Adipocyte (in vitro differentiated cells): Measurements from ENCODE around the gene SGCE.

Experiments used
- DNase-seq: peaks from one replicate; pipeline ENCODE4 v3.0.0-alpha.2; 2015; ENCODE audit warnings: low read depth
- H3K27me3 ChIP-seq: replicated peaks from 2 replicates; pipeline ENCODE4 v1.7.0; 2013; ENCODE audit warnings: mild to moderate bottlenecking, low read length, moderate library complexity; ENCODE audit not compliant: control insufficient read depth, insufficient read depth
- H3K36me3 ChIP-seq: 2 replicates; pipeline ENCODE4 v1.7.0; 2013; ENCODE audit warnings: low read length, mild to moderate bottlenecking, moderate library complexity; ENCODE audit not compliant: control insufficient read depth, insufficient read depth, severe bottlenecking
- H3K4me1 ChIP-seq: 2 replicates; pipeline ENCODE4 v1.7.0; 2013; ENCODE audit warnings: mild to moderate bottlenecking, low read length, moderate library complexity; ENCODE audit not compliant: control insufficient read depth, insufficient read depth
- H3K4me3 ChIP-seq: 2 replicates; pipeline ENCODE4 v1.7.0; 2013; ENCODE audit warnings: mild to moderate bottlenecking, low read length, moderate library complexity
- H3K9ac ChIP-seq: 2 replicates; pipeline ENCODE4 v1.7.0; 2013; ENCODE audit warnings: mild to moderate bottlenecking, low read length, moderate library complexity
- H3K9me3 ChIP-seq: 2 replicates; pipeline ENCODE4 v1.7.0; 2013; ENCODE audit warnings: mild to moderate bottlenecking, low read length, moderate library complexity; ENCODE audit not compliant: control insufficient read depth

The SGCE gene

DNA sequence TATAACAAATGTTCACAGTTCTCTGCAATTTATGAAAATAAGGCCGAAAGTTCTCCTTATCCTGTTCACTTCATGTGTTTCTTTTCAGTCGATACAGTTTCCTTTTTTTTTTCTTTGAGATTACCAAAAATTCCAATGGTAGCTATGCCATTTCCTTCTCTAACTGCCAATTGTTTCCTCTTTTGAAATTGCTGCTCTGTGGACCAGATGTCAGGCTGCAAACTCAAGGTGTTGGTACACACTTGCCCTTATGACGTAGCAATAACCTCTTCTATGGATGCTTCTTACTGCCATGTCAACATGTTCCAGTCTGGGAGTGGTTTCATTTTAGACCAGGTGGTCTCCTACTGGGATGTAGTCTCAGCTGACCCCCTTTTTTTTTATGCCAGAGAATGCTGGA, 93.4 kb downstream of the SGCE start:
- Histone ChIP-seq H3K36me3 (no peaks in the 10 kb centered on the region), H3K9ac (no peak overlapping the region), H3K4me1 (no peaks in the 10 kb centered on the region), H3K9me3 (no peaks in the 10 kb centered on the region), H3K27me3 (no peaks in the 10 kb centered on the region), H3K4me3 (no peak overlapping the region)
- DNase-seq, result no peak

DNA sequence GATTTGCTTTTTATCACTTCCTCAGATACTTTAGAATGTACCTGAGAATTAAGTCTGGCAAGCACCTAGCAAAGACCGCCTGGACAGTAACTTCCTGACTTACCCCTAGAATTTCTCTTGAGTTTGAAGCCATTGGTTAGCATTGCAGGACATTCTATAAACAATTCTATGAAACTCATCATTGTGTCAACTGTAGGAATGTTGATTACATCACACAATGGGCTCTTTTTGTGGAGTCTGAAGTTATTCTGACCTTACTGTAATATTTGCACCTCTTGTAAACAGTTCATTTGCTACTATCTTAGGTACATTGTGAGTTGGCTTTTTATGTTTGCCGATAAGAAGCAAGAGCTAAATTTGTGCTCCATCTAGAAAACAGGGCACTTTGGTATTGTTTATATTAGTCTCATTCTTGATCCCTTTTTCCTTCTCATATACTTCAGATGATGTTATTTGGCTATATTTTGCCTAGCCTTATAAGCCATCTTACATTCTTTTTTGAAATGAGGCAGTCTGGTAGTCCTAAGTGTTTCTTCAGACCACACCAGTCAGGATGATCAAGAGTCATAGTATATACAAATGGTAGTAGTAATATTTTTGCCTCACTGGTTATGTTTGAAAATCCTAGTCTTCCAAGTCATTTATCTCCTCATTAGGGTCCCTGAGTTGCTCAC, 94.0 kb downstream of the SGCE start:
- no peak overlapping the region for H3K9ac ChIP-seq
- H3K9me3 ChIP-seq, result no peaks in the 10 kb centered on the region
- peak; percentile 15 for DNase-seq
- no peaks in the 10 kb centered on the region for H3K36me3 ChIP-seq
- H3K4me3 ChIP-seq, result no peak overlapping the region
- H3K4me1 ChIP-seq, result no peaks in the 10 kb centered on the region
- no peaks in the 10 kb centered on the region for H3K27me3 ChIP-seq

DNA sequence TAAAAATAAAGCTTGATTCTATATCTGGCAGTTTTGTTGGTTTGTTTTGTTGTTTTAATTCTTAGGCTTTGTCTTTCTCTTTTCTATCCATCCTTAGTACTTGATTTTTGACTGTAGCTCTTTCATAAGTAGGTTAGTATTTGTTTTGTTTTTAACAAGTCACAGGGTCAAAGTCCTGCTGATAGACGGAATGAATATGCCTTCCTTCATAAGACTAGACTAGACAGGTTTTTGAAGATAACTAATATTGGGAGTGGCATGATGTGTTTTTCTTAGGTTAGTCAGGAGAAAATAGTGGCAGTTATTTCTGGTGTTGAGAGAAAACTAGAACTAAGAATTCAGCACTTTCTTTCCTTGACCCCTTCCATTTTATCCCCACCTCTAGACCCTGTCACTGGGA, 96.0 kb downstream of the SGCE start:
- Histone ChIP-seq H3K27me3 (no peaks in the 10 kb centered on the region), H3K36me3 (peaks cover 11% of the 10 kb centered on the region), H3K4me1 (no peaks in the 10 kb centered on the region), H3K9ac (no peak overlapping the region), H3K9me3 (no peaks in the 10 kb centered on the region), H3K4me3 (no peak overlapping the region)
- DNase-seq, result no peak

DNA sequence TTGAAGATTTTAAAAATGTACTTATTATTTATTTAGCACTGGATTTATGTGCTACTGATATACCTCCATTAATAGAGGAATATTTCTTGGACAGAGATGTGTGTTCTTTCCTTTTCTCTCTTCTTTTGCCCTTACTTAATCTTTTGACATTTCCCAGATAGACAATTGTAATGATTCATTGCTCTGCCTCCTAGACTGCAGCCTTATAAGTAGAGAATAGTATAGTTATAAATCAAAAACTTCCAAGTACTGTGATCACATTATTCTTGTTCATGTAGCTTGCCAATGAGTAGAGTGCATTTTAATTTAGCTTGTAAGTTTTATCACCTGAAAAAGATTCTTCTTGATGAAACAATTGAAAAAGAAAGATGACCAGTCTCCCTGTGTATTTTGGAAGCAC, 98.7 kb downstream of the SGCE start:
- DNase-seq, result no peak
- Histone ChIP-seq H3K4me1 (no peaks in the 10 kb centered on the region), H3K36me3 (peaks cover 21% of the 10 kb centered on the region), H3K9me3 (no peaks in the 10 kb centered on the region), H3K27me3 (no peaks in the 10 kb centered on the region), H3K9ac (no peak overlapping the region), H3K4me3 (no peak overlapping the region)

DNA sequence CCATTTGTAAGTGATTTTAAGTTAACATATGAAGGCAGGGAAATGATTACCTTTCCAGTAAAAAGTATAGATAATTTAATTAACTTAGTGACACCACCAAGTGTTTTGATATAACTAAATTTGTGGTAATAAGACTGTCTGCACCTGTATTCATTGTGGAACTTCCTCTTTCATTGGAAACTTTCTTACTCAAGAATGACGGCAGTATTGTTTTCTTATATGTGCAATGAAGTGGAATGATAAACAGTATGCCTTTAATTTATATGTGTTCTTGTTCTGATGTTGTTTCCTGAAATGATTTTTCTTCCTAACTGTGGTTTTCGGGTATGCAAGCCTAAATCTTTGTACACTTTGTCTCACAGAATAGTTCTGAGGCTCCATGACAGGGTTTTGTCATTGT, 99.9 kb downstream of the SGCE start:
- Histone ChIP-seq H3K9me3 (no peaks in the 10 kb centered on the region), H3K9ac (no peak overlapping the region), H3K36me3 (peaks cover 21% of the 10 kb centered on the region), H3K27me3 (no peaks in the 10 kb centered on the region), H3K4me3 (no peak overlapping the region), H3K4me1 (no peaks in the 10 kb centered on the region)
- no peak for DNase-seq

DNA sequence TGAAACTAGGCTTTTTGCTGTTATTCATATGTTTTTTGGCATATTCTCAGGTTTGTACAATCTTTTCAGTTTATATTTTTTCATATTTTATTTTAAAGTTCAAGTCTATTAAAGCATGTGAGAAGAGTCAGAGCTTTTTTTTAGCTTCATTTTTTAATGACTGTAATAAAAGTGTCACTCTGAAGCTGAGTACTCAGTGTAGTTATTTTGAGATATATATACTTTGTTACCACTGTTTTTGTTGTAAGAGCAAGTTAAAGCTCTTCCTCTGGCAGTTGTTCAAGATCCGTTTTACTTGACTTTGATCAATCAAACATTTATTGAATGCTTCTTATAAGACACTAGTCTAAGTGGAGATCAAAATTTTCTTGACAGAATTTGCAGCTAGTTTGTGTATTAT, 108.8 kb downstream of the SGCE start:
- no peaks in the 10 kb centered on the region for H3K36me3 ChIP-seq
- no peak for DNase-seq
- H3K27me3 ChIP-seq, result no peaks in the 10 kb centered on the region
- no peak overlapping the region for H3K9ac ChIP-seq
- no peaks in the 10 kb centered on the region for H3K9me3 ChIP-seq
- H3K4me1 ChIP-seq, result no peaks in the 10 kb centered on the region
- H3K4me3 ChIP-seq, result no peak overlapping the region

DNA sequence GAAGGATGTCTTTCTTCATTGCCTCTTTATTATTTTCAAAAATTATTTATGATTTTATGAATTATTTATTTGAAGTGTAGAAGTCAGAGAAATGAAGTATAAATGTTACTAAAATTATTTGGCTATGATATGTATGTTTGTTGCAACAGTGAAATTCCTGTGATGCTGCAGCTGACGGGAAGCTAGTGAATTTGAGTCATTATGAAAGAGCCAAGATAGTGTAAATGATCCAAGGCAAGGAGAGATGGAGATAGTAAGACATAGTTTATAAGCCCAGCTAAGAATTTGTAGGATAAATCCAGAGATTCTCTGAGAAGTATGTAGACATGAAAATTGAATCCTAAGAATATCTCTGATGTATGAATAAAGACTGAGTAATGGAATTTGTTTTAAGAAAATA, 115.5 kb downstream of the SGCE start:
- H3K36me3 ChIP-seq, result peaks cover 15% of the 10 kb centered on the region
- no peaks in the 10 kb centered on the region for H3K27me3 ChIP-seq
- peaks cover 7% of the 10 kb centered on the region for H3K4me1 ChIP-seq
- no peak overlapping the region for H3K4me3 ChIP-seq
- H3K9me3 ChIP-seq, result no peaks in the 10 kb centered on the region
- no peak overlapping the region for H3K9ac ChIP-seq
- DNase-seq, result peak; percentile 15
